SIG-M5 treated with dmso at 0.1 percent for 504 hours (cell line): ENCODE results near the gene KIAA1328.

Experiments used
- DNase-seq: peaks from one replicate; lab custom pipeline; 2025; ENCODE audit not compliant: unreplicated experiment; lab: John Stamatoyannopoulos, UW

KIAA1328 gene

GRCh38 chr18:37249171-37249886 lies 420.4 kb downstream of the KIAA1328 start:
- no peak for DNase-seq

- no peak for DNase-seq
Observed at GRCh38 chr18:37249895-37250618, 421.1 kb downstream of the KIAA1328 start.

GRCh38 chr18:37251679-37252078 lies 422.8 kb downstream of the KIAA1328 start:
- no peak for DNase-seq

- no peak for DNase-seq
Observed at GRCh38 chr18:37252342-37252741, 423.4 kb downstream of the KIAA1328 start.

- DNase-seq, result no peak
Observed at GRCh38 chr18:37252854-37253393, 424.0 kb downstream of the KIAA1328 start.

GRCh38 chr18:37253394-37254235 lies 424.7 kb downstream of the KIAA1328 start:
- no peak for DNase-seq

- DNase-seq, result no peak
Observed at GRCh38 chr18:37254236-37254754, 425.4 kb downstream of the KIAA1328 start.

GRCh38 chr18:37254973-37255372 lies 426.0 kb downstream of the KIAA1328 start:
- no peak for DNase-seq

- no peak for DNase-seq
Observed at GRCh38 chr18:37258131-37258530, 429.2 kb downstream of the KIAA1328 start.

- DNase-seq, result no peak
Observed at GRCh38 chr18:37258819-37259218, 429.9 kb downstream of the KIAA1328 start.

GRCh38 chr18:37259711-37260110 lies 430.8 kb downstream of the KIAA1328 start:
- no peak for DNase-seq

- DNase-seq, result no peak
Observed at GRCh38 chr18:37260367-37261093, 431.6 kb downstream of the KIAA1328 start.

- DNase-seq, result no peak
Observed at GRCh38 chr18:37261246-37261840, 432.4 kb downstream of the KIAA1328 start.

- DNase-seq, result no peak
Observed at GRCh38 chr18:37261988-37262387, 433.1 kb downstream of the KIAA1328 start.

GRCh38 chr18:37264956-37265355 lies 436.0 kb downstream of the KIAA1328 start:
- DNase-seq, result no peak

- DNase-seq, result no peak
Observed at GRCh38 chr18:37265382-37265781, 436.5 kb downstream of the KIAA1328 start.

GRCh38 chr18:37266290-37266689 lies 437.4 kb downstream of the KIAA1328 start:
- no peak for DNase-seq

- peak; percentile 28 for DNase-seq
Observed at GRCh38 chr18:37270038-37270665, 441.2 kb downstream of the KIAA1328 start.

- no peak for DNase-seq
Observed at GRCh38 chr18:37270666-37271052, 441.7 kb downstream of the KIAA1328 start.

- no peak for DNase-seq
Observed at GRCh38 chr18:37272226-37272625, 443.3 kb downstream of the KIAA1328 start.
